NCI-H460 (cell line): ENCODE results near the gene PCNT. TPM values are rescaled to one million over a fixed set of nuclear protein-coding genes. Genes with fewer than 3 reads are reported as not detected.
A peak's percentile ranks its signal among the peaks of the same experiment; 100 is the strongest.

ENCODE experiments used
- DNase-seq: peaks from one replicate; pipeline ENCODE4 v3.0.0-alpha.2; 2016; ENCODE audit warnings: low read depth; ENCODE audit errors: extremely low read depth
- polyA plus RNA-seq: library from polyadenylated mRNA; depleted of rRNA; stranded (reverse); fragments of >200 nt; gene quantifications from 2 replicates; pipeline ENCODE4 v1.2.3, GENCODE V29; 2014; cell fraction: nucleus; rRNA removed
- total RNA-seq: library from RNA; depleted of rRNA; stranded (reverse); fragments of >200 nt; shearing (Covaris generic); gene quantifications from 2 replicates; pipeline ENCODE4 v1.2.3, GENCODE V29; 2014; rRNA removed

Gene PCNT
- 11.1 and 14.1 TPM in 2 replicates for total RNA-seq
- 62.2 and 89.4 TPM in 2 replicates for polyA plus RNA-seq

GRCh38 chr21:46323710-46324389, at the start of gene PCNT, which contains the start of gene C21orf58:
PCNT (plus strand) TSS chr21:46324156; CDS start chr21:46324229, 73 bp downstream.
C21orf58 (minus strand) TSS chr21:46323870; CDS start chr21:46322738, 1,132 bp downstream.
- DNase-seq = peak; percentile 92

- no peak for DNase-seq
Observed at GRCh38 chr21:46274797-46275390, 49.1 kb upstream of the PCNT start.

GRCh38 chr21:46284077-46284644, 39.8 kb upstream of the PCNT start:
- DNase-seq = no peak

- DNase-seq = no peak
Observed at GRCh38 chr21:46284733-46285132, 39.2 kb upstream of the PCNT start.

- no peak for DNase-seq
Observed at GRCh38 chr21:46285206-46285661, 38.7 kb upstream of the PCNT start, which contains the start of gene MCM3AP. MCM3AP (minus strand) TSS chr21:46285611; CDS start chr21:46285286, 325 bp downstream.

- DNase-seq = peak; percentile 75
Observed at GRCh38 chr21:46285761-46286647, 38.0 kb upstream of the PCNT start, which contains the start of gene YBEY. YBEY (plus strand) TSS chr21:46286342; CDS start chr21:46286914, 572 bp downstream.

GRCh38 chr21:46286648-46287002, 37.3 kb upstream of the PCNT start:
- DNase-seq = no peak

- DNase-seq = no peak
Observed at GRCh38 chr21:46287541-46287940, 36.4 kb upstream of the PCNT start.

GRCh38 chr21:46289655-46290179, 34.2 kb upstream of the PCNT start:
- DNase-seq = no peak

- no peak for DNase-seq
Observed at GRCh38 chr21:46291561-46291960, 32.4 kb upstream of the PCNT start.

GRCh38 chr21:46294647-46295176, 29.2 kb upstream of the PCNT start:
- DNase-seq = no peak

GRCh38 chr21:46295177-46295770, 28.7 kb upstream of the PCNT start:
- DNase-seq = no peak

- DNase-seq = no peak
Observed at GRCh38 chr21:46295996-46296752, 27.8 kb upstream of the PCNT start.

GRCh38 chr21:46297338-46298271, 26.4 kb upstream of the PCNT start:
- no peak for DNase-seq

- no peak for DNase-seq
Observed at GRCh38 chr21:46299167-46299566, 24.8 kb upstream of the PCNT start.

- DNase-seq = no peak
Observed at GRCh38 chr21:46301759-46302158, 22.2 kb upstream of the PCNT start.

- DNase-seq = no peak
Observed at GRCh38 chr21:46304437-46304836, 19.5 kb upstream of the PCNT start.

GRCh38 chr21:46304955-46305354, 19.0 kb upstream of the PCNT start:
- no peak for DNase-seq
